A673 (cell line): ENCODE measurements around the gene PPP1R7. TPM values are rescaled to one million over a fixed set of nuclear protein-coding genes. Genes with fewer than 3 reads are reported as not detected.

ENCODE experiments used
- BruUV-seq: library from RNA; stranded (reverse); fragments of 400-500 nt; replicated peaks from 2 replicates; lab custom pipeline; 2021; lab: Mats Ljungman, UMichigan
- CTCF ChIA-PET: fragments of 300-600 bp; sonication (Branson Sonifier 250); formaldehyde crosslinking; loops from one replicate; lab custom pipeline; 2022; ENCODE audit warnings: antibody characterized with exemption; lab: Charles Lee
- POLR2A ChIA-PET: fragments of 300-600 bp; sonication (Branson Sonifier 250); formaldehyde crosslinking; loops from one replicate; lab custom pipeline; 2022; ENCODE audit warnings: antibody characterized with exemption; ENCODE audit not compliant: low non-redundant PET; lab: Charles Lee
- DNase-seq: peaks from one replicate; pipeline ENCODE4 v3.0.0-alpha.2; 2015; ENCODE audit warnings: low spot score
- H3K27ac ChIP-seq: fragments of 200-600 bp; sonication (generic); 2 replicates; pipeline ENCODE4 v1.5.1; 2016; ENCODE audit warnings: mixed run types, low read depth, mild to moderate bottlenecking, mixed read lengths, antibody characterized with exemption, low read length; ENCODE audit not compliant: poor library complexity, severe bottlenecking
- H3K27me3 ChIP-seq: fragments of 200-600 bp; sonication (generic); replicated peaks from 2 replicates; pipeline ENCODE4 v1.6.1; 2017; ENCODE audit warnings: mixed run types, low read depth, mild to moderate bottlenecking, mixed read lengths, antibody characterized with exemption, low read length; ENCODE audit not compliant: insufficient read depth, poor library complexity
- H3K36me3 ChIP-seq: fragments of 200-600 bp; sonication (generic); 2 replicates; pipeline ENCODE4 v1.6.1; 2016; ENCODE audit warnings: mixed run types, mild to moderate bottlenecking, mixed read lengths, antibody characterized with exemption, low read length; ENCODE audit not compliant: insufficient read depth, poor library complexity, severe bottlenecking
- H3K4me1 ChIP-seq: fragments of 200-600 bp; sonication (generic); 2 replicates; pipeline ENCODE4 v1.6.1; 2017; ENCODE audit warnings: mixed run types, mild to moderate bottlenecking, mixed read lengths, antibody characterized with exemption, low read length; ENCODE audit not compliant: insufficient read depth, poor library complexity, severe bottlenecking
- H3K4me3 ChIP-seq: fragments of 200-600 bp; sonication (generic); 2 replicates; pipeline ENCODE4 v1.5.1; 2016; ENCODE audit warnings: low read depth, mixed run types, mild to moderate bottlenecking, mixed read lengths, low read length; ENCODE audit not compliant: poor library complexity, severe bottlenecking
- H3K9me3 ChIP-seq: fragments of 200-600 bp; sonication (generic); 2 replicates; pipeline ENCODE4 v1.6.1; 2016; ENCODE audit warnings: mixed run types, low read depth, mild to moderate bottlenecking, mixed read lengths, antibody characterized with exemption, low read length; ENCODE audit not compliant: poor library complexity, severe bottlenecking
- CTCF ChIP-seq: fragments of 300-800, 200-600 bp; sonication (generic); conservative IDR thresholded peaks from 2 replicates; pipeline ENCODE4 v1.5.1; 2017; ENCODE audit warnings: low read depth, mild to moderate bottlenecking, antibody characterized with exemption, low read length, moderate library complexity, mixed read lengths
- EZH2 ChIP-seq: fragments of 200-600 bp; sonication (generic); IDR thresholded peaks from 2 replicates; pipeline ENCODE4 v1.6.1; 2017; ENCODE audit warnings: borderline replicate concordance, low read depth, mild to moderate bottlenecking, mixed read lengths, antibody characterized with exemption, low read length; ENCODE audit not compliant: poor library complexity, severe bottlenecking
- intact Hi-C: fragments of 100-400 bp; cut with micrococcal nuclease; formaldehyde crosslinking; loops from one replicate; pipeline ENCODE4 v1.10.0; 2022; ENCODE audit not compliant: unreplicated experiment
- total RNA-seq: library from RNA; stranded (reverse); gene quantifications from 2 replicates; pipeline ENCODE4 v1.2.3, GENCODE V29; 2021

PPP1R7 gene
- total RNA-seq, 1 experiment from 2014 or later, result 70.7 TPM

GRCh38 chr2:241225983-241226382 is 75.7 kb downstream of the PPP1R7 start:
- BruUV-seq, result no TSS peak
- no peak for TF ChIP-seq EZH2
- no peak for TF ChIP-seq CTCF
- POLR2A ChIA-PET, result no interaction called here
- no peak for DNase-seq
- H3K9me3 ChIP-seq, result no peaks in the 10 kb centered on the region
- H3K4me1 ChIP-seq, result no peaks in the 10 kb centered on the region
- H3K27ac ChIP-seq, result no peak overlapping the region
- H3K4me3 ChIP-seq, result no peak overlapping the region
- intact Hi-C loops, result no loop called here
- CTCF ChIA-PET, result no interaction called here
- peaks cover 37% of the 10 kb centered on the region for H3K36me3 ChIP-seq
- H3K27me3 ChIP-seq, result no peaks in the 10 kb centered on the region

GRCh38 chr2:241226723-241227572 is 76.7 kb downstream of the PPP1R7 start:
- CTCF ChIA-PET, result no interaction called here
- POLR2A ChIA-PET, result no interaction called here
- Histone ChIP-seq H3K36me3 (peaks cover 45% of the 10 kb centered on the region), H3K27me3 (no peaks in the 10 kb centered on the region), H3K4me3 (no peak overlapping the region), H3K27ac (peak overlapping the region; percentile 50), H3K9me3 (no peaks in the 10 kb centered on the region), H3K4me1 (no peaks in the 10 kb centered on the region)
- intact Hi-C loops, result no loop called here
- no peak for TF ChIP-seq EZH2
- TF ChIP-seq CTCF, result no peak
- no peak for DNase-seq
- no TSS peak for BruUV-seq

GRCh38 chr2:241227594-241227993 is 77.3 kb downstream of the PPP1R7 start:
- DNase-seq, result no peak
- Histone ChIP-seq H3K27ac (no peak overlapping the region), H3K9me3 (no peaks in the 10 kb centered on the region), H3K4me1 (no peaks in the 10 kb centered on the region), H3K27me3 (no peaks in the 10 kb centered on the region), H3K36me3 (peaks cover 47% of the 10 kb centered on the region), H3K4me3 (no peak overlapping the region)
- intact Hi-C loops, result no loop called here
- ChIA-PET CTCF (no interaction called here), POLR2A (no interaction called here)
- no TSS peak for BruUV-seq
- TF ChIP-seq EZH2, result no peak
- no peak for TF ChIP-seq CTCF
